ENCODE measurements around the gene DYSF.
A peak's percentile ranks its signal among the peaks of the same experiment; 100 is the strongest.

DYSF gene

GRCh38 chr2:71457123-71457915 is 4.0 kb downstream of the DYSF start:
- H3K27ac ChIP-seq, result no peak overlapping the region
- TF ChIP-seq CTCF (conservative IDR thresholded peaks at IDR 0.05) (no peak), ZFX (IDR thresholded peaks at IDR 0.05) (no peak)

GRCh38 chr2:71457923-71458322 is 4.6 kb downstream of the DYSF start:
- H3K27ac ChIP-seq, result no peak overlapping the region
- TF ChIP-seq CTCF (conservative IDR thresholded peaks at IDR 0.05) (no peak), ZFX (IDR thresholded peaks at IDR 0.05) (no peak)

- H3K27ac ChIP-seq, result no peak overlapping the region
- TF ChIP-seq ZFX (IDR thresholded peaks at IDR 0.05), result no peak
These were observed 5.2 kb downstream of the DYSF start for GRCh38 chr2:71458413-71459083.

GRCh38 chr2:71459084-71459431 is 5.7 kb downstream of the DYSF start:
- TF ChIP-seq ZFX (IDR thresholded peaks at IDR 0.05) (no peak), CTCF (conservative IDR thresholded peaks at IDR 0.05) (no peak)
- H3K27ac ChIP-seq, result no peak overlapping the region

- TF ChIP-seq CTCF (conservative IDR thresholded peaks at IDR 0.05), result no peak
- TF ChIP-seq ZFX (IDR thresholded peaks at IDR 0.05), result no peak
- H3K27ac ChIP-seq, result no peak overlapping the region
These were observed 6.7 kb downstream of the DYSF start for GRCh38 chr2:71460056-71460455.

- peak; percentile 48 for TF ChIP-seq CTCF (conservative IDR thresholded peaks at IDR 0.05)
- no peak for TF ChIP-seq ZFX (IDR thresholded peaks at IDR 0.05)
These were observed 7.4 kb downstream of the DYSF start for GRCh38 chr2:71460595-71461303.

GRCh38 chr2:71461304-71461671 is 7.9 kb downstream of the DYSF start:
- no peak overlapping the region for H3K27ac ChIP-seq
- TF ChIP-seq ZFX (IDR thresholded peaks at IDR 0.05), result no peak
- TF ChIP-seq CTCF (conservative IDR thresholded peaks at IDR 0.05), result 0 out of 2 replicates have a peak, but pooled peaks have one; percentile 0

More at GRCh38 chr2:71460595-71461303, 7.4 kb downstream of the DYSF start:
- H3K27ac ChIP-seq, result no peak overlapping the region

All from C4-2B (cell line).